HEK293 (cell line): Measurements from ENCODE around the gene IPCEF1.

Experiments used
- CTCF ChIA-PET: fragments of 350-600 bp; formaldehyde crosslinking; extraction: SDS; loops from one replicate; lab custom pipeline; 2021; ENCODE audit warnings: antibody characterized with exemption; lab: Yijun Ruan, JAX
- POLR2A ChIA-PET: fragments of 300-600 bp; formaldehyde crosslinking; extraction: SDS; loops from one replicate; lab custom pipeline; 2020; ENCODE audit warnings: antibody characterized with exemption, inconsistent platforms; lab: Yijun Ruan, JAX
- H3K27ac ChIP-seq: fragments of 200-500 bp; sonication (Bioruptor generic); 2 replicates; pipeline ENCODE4 v1.5.1; 2014; ENCODE audit warnings: low read depth, low read length, control low read depth, inconsistent platforms; ENCODE audit errors: extremely low read depth
- H3K36me3 ChIP-seq, 2 experiments: fragments of 200-500 bp in 1 of 2; sonication (Bioruptor generic) in 1 of 2; 1 replicate in 1 of 2; 2 replicates in 1 of 2; pipeline ENCODE4 v1.5.1; 2014 to 2017; ENCODE audit warnings: inconsistent platforms in 2 of 2, low read length in 2 of 2; ENCODE audit not compliant: control insufficient read depth in 2 of 2, insufficient read depth in 1 of 2
- H3K4me1 ChIP-seq: fragments of 200-500 bp; sonication (Bioruptor generic); 2 replicates; pipeline ENCODE4 v1.5.1; 2014; ENCODE audit warnings: mild to moderate bottlenecking, low read length, inconsistent platforms; ENCODE audit not compliant: control insufficient read depth, insufficient read depth
- H3K4me3 ChIP-seq: 2 replicates; pipeline ENCODE4 v1.5.1; 2011; ENCODE audit warnings: low read depth, mild to moderate bottlenecking, control low read depth, low read length, moderate library complexity
- H3K9me3 ChIP-seq: fragments of 200-500 bp; sonication (Bioruptor generic); 2 replicates; pipeline ENCODE4 v1.5.1; 2014; ENCODE audit warnings: low read depth, low read length, inconsistent platforms; ENCODE audit not compliant: control insufficient read depth, insufficient read depth
- HOXD13 ChIP-seq: sonication (generic); formaldehyde crosslinking; IDR thresholded peaks from 2 replicates; pipeline ENCODE4 v1.8.0; 2022; ENCODE audit warnings: missing genetic modification reagents, borderline replicate concordance
- SALL2 ChIP-seq: fragments of 450-650 bp; formaldehyde crosslinking; IDR thresholded peaks from 2 replicates; pipeline ENCODE4 v1.5.0; 2017; ENCODE audit warnings: missing biosample characterization, mild to moderate bottlenecking, missing genetic modification characterization, borderline replicate concordance
- ZBTB20 ChIP-seq: fragments of 450-650 bp; formaldehyde crosslinking; IDR thresholded peaks from 2 replicates; pipeline ENCODE4 v1.5.1; 2016; ENCODE audit warnings: missing biosample characterization, missing genetic modification characterization
- ZNF112 ChIP-seq: fragments of 450-650 bp; formaldehyde crosslinking; IDR thresholded peaks from 2 replicates; pipeline ENCODE4 v1.5.0; 2017; ENCODE audit warnings: missing biosample characterization, missing genetic modification characterization
- ZNF239 ChIP-seq: fragments of 450-650 bp; formaldehyde crosslinking; IDR thresholded peaks from 2 replicates; pipeline ENCODE4 v1.5.1; 2016; ENCODE audit warnings: missing biosample characterization, missing genetic modification characterization
- ZNF335 ChIP-seq: fragments of 450-650 bp; formaldehyde crosslinking; conservative IDR thresholded peaks from 2 replicates; pipeline ENCODE4 v1.5.1; 2016; ENCODE audit warnings: missing biosample characterization, missing genetic modification characterization
- ZNF518A ChIP-seq: fragments of 450-650 bp; formaldehyde crosslinking; conservative IDR thresholded peaks from 2 replicates; pipeline ENCODE4 v1.5.1; 2016; ENCODE audit warnings: low read depth, missing biosample characterization, missing genetic modification characterization
- ZNF596 ChIP-seq: fragments of 450-650 bp; IDR thresholded peaks from 2 replicates; pipeline ENCODE4 v1.5.0; 2018; ENCODE audit warnings: missing biosample characterization, mild to moderate bottlenecking, missing genetic modification characterization, moderate library complexity
- ZNF776 ChIP-seq: fragments of 450-650 bp; formaldehyde crosslinking; IDR thresholded peaks from 2 replicates; pipeline ENCODE4 v1.5.0; 2017; ENCODE audit warnings: missing biosample characterization, missing genetic modification characterization, borderline replicate concordance
- TF ChIP-seq, protein P1 (sequence below): fragments of 450-650 bp; formaldehyde crosslinking; IDR thresholded peaks from 2 replicates; pipeline ENCODE4 v1.5.1; 2017; ENCODE audit warnings: missing biosample characterization, missing genetic modification characterization
- TF ChIP-seq, protein P2 (sequence below): fragments of 450-650 bp; formaldehyde crosslinking; IDR thresholded peaks from 2 replicates; pipeline ENCODE4 v1.5.0; 2017; ENCODE audit warnings: missing biosample characterization, missing genetic modification characterization, borderline replicate concordance
- TF ChIP-seq, protein P3 (sequence below): fragments of 450-650 bp; formaldehyde crosslinking; IDR thresholded peaks from 2 replicates; pipeline ENCODE4 v1.5.1; 2016; ENCODE audit warnings: missing biosample characterization, missing genetic modification characterization
- TF ChIP-seq, protein P4 (sequence below): fragments of 450-650 bp; formaldehyde crosslinking; IDR thresholded peaks from 2 replicates; pipeline ENCODE4 v1.5.1; 2016; ENCODE audit warnings: missing biosample characterization, missing genetic modification characterization
- TF ChIP-seq, protein P5 (sequence below): fragments of 450-650 bp; formaldehyde crosslinking; optimal IDR thresholded peaks from 2 replicates; pipeline ENCODE3; 2016; ENCODE audit warnings: missing biosample characterization, mild to moderate bottlenecking, missing genetic modification characterization

IPCEF1 gene

DNA sequence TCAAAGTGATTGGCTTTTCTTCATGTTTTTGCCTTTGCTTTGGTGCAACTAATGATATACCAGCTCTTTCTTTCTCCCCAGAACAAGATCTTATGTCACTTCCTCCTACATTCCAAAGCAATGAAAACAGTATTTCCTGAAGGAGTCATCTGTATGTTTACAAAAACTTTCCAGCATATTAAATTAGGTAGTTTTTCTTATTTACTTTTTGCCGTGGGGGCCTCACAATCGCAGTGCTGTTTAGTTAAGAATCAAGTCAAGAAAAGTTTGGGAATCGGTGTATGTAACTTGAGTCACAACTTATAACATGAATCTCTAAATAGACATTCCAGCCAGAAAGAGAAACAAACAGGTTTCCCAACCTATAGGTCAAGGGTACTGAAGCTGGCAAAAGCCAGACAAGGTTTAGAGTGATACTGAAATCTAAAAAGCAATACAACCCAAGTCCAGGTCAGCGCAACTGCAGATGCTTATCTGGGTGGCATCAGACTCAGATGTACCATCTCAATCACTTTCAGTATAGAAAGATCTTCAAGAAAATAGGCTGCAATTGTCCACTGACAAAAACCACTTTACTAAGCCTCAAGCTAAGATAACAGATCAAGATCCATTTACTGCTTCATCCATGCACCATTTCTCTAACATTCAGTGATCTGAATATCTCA is 63.6 kb downstream of the IPCEF1 start:
- TF ChIP-seq ZNF518A (tag by site-specific recombination) (peak; percentile 38; the same call in 1 of the 2 replicates), SALL2 (tag by site-specific recombination) (no peak), ZNF335 (tag by site-specific recombination) (0 out of 2 replicates have a peak, but pooled peaks have one; percentile 12), ZBTB20 (tag by site-specific recombination) (peak; percentile 64; the same call in 1 of the 2 replicates), ZNF112 (tag by site-specific recombination) (no peak)
- TF ChIP-seq, protein P1, sequence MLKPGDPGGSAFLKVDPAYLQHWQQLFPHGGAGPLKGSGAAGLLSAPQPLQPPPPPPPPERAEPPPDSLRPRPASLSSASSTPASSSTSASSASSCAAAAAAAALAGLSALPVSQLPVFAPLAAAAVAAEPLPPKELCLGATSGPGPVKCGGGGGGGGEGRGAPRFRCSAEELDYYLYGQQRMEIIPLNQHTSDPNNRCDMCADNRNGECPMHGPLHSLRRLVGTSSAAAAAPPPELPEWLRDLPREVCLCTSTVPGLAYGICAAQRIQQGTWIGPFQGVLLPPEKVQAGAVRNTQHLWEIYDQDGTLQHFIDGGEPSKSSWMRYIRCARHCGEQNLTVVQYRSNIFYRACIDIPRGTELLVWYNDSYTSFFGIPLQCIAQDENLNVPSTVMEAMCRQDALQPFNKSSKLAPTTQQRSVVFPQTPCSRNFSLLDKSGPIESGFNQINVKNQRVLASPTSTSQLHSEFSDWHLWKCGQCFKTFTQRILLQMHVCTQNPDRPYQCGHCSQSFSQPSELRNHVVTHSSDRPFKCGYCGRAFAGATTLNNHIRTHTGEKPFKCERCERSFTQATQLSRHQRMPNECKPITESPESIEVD (tag by site-specific recombination): peak; percentile 39
- TF ChIP-seq, protein P2, sequence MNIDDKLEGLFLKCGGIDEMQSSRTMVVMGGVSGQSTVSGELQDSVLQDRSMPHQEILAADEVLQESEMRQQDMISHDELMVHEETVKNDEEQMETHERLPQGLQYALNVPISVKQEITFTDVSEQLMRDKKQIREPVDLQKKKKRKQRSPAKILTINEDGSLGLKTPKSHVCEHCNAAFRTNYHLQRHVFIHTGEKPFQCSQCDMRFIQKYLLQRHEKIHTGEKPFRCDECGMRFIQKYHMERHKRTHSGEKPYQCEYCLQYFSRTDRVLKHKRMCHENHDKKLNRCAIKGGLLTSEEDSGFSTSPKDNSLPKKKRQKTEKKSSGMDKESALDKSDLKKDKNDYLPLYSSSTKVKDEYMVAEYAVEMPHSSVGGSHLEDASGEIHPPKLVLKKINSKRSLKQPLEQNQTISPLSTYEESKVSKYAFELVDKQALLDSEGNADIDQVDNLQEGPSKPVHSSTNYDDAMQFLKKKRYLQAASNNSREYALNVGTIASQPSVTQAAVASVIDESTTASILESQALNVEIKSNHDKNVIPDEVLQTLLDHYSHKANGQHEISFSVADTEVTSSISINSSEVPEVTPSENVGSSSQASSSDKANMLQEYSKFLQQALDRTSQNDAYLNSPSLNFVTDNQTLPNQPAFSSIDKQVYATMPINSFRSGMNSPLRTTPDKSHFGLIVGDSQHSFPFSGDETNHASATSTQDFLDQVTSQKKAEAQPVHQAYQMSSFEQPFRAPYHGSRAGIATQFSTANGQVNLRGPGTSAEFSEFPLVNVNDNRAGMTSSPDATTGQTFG: no peak
- no peaks in the 10 kb centered on the region for H3K36me3 ChIP-seq
- ChIA-PET POLR2A (no interaction called here), CTCF (interaction anchor here (0.6 to 1.5 kb wide), 4 partner anchors 16 to 212 kb away, joined by 3 to 6 read pairs (median 4); no protein-coding TSS in a partner anchor)
- no peak overlapping the region for H3K27ac ChIP-seq
- H3K9me3 ChIP-seq: no peaks in the 10 kb centered on the region
- no peaks in the 10 kb centered on the region for H3K4me1 ChIP-seq
- no peak overlapping the region for H3K4me3 ChIP-seq

DNA sequence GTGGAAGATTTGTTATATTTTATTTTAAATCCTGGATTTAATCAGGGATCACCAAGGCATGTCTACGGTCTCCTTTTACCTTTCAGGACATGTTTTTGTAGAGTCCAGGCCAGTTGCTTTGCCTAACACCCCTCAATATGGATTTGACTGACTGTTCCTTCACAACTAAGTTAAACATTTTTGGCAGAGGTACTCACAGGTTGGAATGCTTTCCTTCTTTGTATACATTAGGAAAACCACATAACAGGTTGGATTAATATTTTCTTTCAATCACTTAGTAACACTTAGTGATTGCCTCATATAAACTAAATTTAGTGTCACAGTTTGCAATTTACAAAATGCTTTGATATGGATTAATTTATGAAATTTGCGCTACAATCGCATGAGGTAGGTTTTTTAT is 64.5 kb downstream of the IPCEF1 start:
- no peaks in the 10 kb centered on the region for H3K36me3 ChIP-seq
- no peak overlapping the region for H3K4me3 ChIP-seq
- TF ChIP-seq ZNF776 (tag by site-specific recombination) (no peak), ZNF596 (no peak), SALL2 (tag by site-specific recombination) (no peak), ZNF239 (tag by site-specific recombination) (no peak), HOXD13 (CRISPR knock-in tag) (no peak)
- TF ChIP-seq, protein P3, sequence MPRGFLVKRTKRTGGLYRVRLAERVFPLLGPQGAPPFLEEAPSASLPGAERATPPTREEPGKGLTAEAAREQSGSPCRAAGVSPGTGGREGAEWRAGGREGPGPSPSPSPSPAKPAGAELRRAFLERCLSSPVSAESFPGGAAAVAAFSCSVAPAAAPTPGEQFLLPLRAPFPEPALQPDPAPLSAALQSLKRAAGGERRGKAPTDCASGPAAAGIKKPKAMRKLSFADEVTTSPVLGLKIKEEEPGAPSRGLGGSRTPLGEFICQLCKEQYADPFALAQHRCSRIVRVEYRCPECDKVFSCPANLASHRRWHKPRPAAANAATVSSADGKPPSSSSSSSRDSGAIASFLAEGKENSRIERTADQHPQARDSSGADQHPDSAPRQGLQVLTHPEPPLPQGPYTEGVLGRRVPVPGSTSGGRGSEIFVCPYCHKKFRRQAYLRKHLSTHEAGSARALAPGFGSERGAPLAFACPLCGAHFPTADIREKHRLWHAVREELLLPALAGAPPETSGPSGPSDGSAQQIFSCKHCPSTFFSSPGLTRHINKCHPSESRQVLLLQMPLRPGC (tag by site-specific recombination): no peak
- TF ChIP-seq, protein P4, sequence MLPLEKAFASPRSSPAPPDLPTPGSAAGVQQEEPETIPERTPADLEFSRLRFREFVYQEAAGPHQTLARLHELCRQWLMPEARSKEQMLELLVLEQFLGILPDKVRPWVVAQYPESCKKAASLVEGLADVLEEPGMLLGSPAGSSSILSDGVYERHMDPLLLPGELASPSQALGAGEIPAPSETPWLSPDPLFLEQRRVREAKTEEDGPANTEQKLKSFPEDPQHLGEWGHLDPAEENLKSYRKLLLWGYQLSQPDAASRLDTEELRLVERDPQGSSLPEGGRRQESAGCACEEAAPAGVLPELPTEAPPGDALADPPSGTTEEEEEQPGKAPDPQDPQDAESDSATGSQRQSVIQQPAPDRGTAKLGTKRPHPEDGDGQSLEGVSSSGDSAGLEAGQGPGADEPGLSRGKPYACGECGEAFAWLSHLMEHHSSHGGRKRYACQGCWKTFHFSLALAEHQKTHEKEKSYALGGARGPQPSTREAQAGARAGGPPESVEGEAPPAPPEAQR (tag by site-specific recombination): no peak
- TF ChIP-seq, protein P5, sequence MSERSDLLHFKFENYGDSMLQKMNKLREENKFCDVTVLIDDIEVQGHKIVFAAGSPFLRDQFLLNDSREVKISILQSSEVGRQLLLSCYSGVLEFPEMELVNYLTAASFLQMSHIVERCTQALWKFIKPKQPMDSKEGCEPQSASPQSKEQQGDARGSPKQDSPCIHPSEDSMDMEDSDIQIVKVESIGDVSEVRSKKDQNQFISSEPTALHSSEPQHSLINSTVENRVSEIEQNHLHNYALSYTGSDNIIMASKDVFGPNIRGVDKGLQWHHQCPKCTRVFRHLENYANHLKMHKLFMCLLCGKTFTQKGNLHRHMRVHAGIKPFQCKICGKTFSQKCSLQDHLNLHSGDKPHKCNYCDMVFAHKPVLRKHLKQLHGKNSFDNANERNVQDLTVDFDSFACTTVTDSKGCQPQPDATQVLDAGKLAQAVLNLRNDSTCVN (tag by site-specific recombination): no peak
- no peak overlapping the region for H3K27ac ChIP-seq
- H3K4me1 ChIP-seq: no peaks in the 10 kb centered on the region
- ChIA-PET CTCF (interaction anchor here (1.5 kb wide), 1 partner anchor 16 kb away, joined by 6 read pairs; no protein-coding TSS in a partner anchor), POLR2A (interaction anchor here (0.7 kb wide), 1 partner anchor 550 kb away, joined by 3 read pairs; no protein-coding TSS in a partner anchor)
- no peaks in the 10 kb centered on the region for H3K9me3 ChIP-seq
